H9 (cell line): ENCODE data around the gene MORF4L1. TPM values are rescaled to one million over a fixed set of nuclear protein-coding genes. Genes with fewer than 3 reads are reported as not detected.

Source experiments
- DNase-seq: peaks from one replicate; pipeline ENCODE4 v3.0.0-alpha.2; 2017
- H2AFZ ChIP-seq: one replicate; pipeline ENCODE4 v1.6.1; 2013; ENCODE audit warnings: mild to moderate bottlenecking, low read length, control low read depth, moderate library complexity
- H2AK5ac ChIP-seq: 2 replicates; pipeline ENCODE4 v1.6.1; 2013; ENCODE audit warnings: low read length, control low read depth, mixed read lengths; ENCODE audit not compliant: insufficient read length
- H2BK120ac ChIP-seq: one replicate; pipeline ENCODE4 v1.6.1; 2013; ENCODE audit warnings: low read depth, mild to moderate bottlenecking, low read length, control low read depth, inconsistent platforms; ENCODE audit not compliant: poor library complexity, severe bottlenecking
- H2BK12ac ChIP-seq: 2 replicates; pipeline ENCODE4 v1.6.1; 2013; ENCODE audit warnings: low read length, control low read depth, mixed read lengths, low read depth; ENCODE audit not compliant: insufficient read length
- H2BK15ac ChIP-seq: 2 replicates; pipeline ENCODE4 v1.6.1; 2013; ENCODE audit warnings: low read depth, low read length, control low read depth
- H2BK20ac ChIP-seq: one replicate; pipeline ENCODE4 v1.6.1; 2013; ENCODE audit warnings: low read depth, mild to moderate bottlenecking, low read length, control low read depth, inconsistent platforms; ENCODE audit not compliant: poor library complexity, severe bottlenecking
- H2BK5ac ChIP-seq: 2 replicates; pipeline ENCODE4 v1.6.1; 2013; ENCODE audit warnings: low read length, control low read depth, mixed read lengths; ENCODE audit not compliant: insufficient read length
- H3K14ac ChIP-seq: 2 replicates; pipeline ENCODE4 v1.6.1; 2013; ENCODE audit warnings: low read length, control low read depth; ENCODE audit not compliant: insufficient read depth
- H3K18ac ChIP-seq: 2 replicates; pipeline ENCODE4 v1.6.1; 2013; ENCODE audit warnings: low read depth, mild to moderate bottlenecking, mixed read lengths, low read length, control low read depth; ENCODE audit not compliant: insufficient read length
- H3K23ac ChIP-seq: 2 replicates; pipeline ENCODE4 v1.6.1; 2013; ENCODE audit warnings: low read length, control low read depth, mixed read lengths, low read depth; ENCODE audit not compliant: insufficient read length
- H3K23me2 ChIP-seq: 2 replicates; pipeline ENCODE4 v1.6.1; 2013; ENCODE audit warnings: low read depth, mild to moderate bottlenecking, mixed read lengths, low read length, control low read depth; ENCODE audit not compliant: insufficient read length, poor library complexity, severe bottlenecking
- H3K27ac ChIP-seq: 2 replicates; pipeline ENCODE4 v1.5.1; 2013; ENCODE audit warnings: low read length, control low read depth, mixed read lengths, low read depth; ENCODE audit not compliant: insufficient read length
- H3K27me3 ChIP-seq: 2 replicates; pipeline ENCODE4 v1.6.1; 2013; ENCODE audit warnings: low read length, control low read depth, inconsistent platforms; ENCODE audit not compliant: insufficient read depth
- H3K4ac ChIP-seq: 2 replicates; pipeline ENCODE4 v1.6.1; 2013; ENCODE audit warnings: low read depth, mild to moderate bottlenecking, control low read depth, inconsistent platforms, low read length, moderate library complexity
- H3K4me1 ChIP-seq: 2 replicates; pipeline ENCODE4 v1.6.1; 2013; ENCODE audit warnings: low read length, control low read depth, inconsistent platforms; ENCODE audit not compliant: insufficient read depth
- H3K4me2 ChIP-seq: 2 replicates; pipeline ENCODE4 v1.6.1; 2013; ENCODE audit warnings: low read length, control low read depth, mixed read lengths; ENCODE audit not compliant: insufficient read length, insufficient read depth
- H3K56ac ChIP-seq: 2 replicates; pipeline ENCODE4 v1.6.1; 2013; ENCODE audit warnings: low read depth, mild to moderate bottlenecking, mixed read lengths, low read length, control low read depth; ENCODE audit not compliant: insufficient read length
- H3K79me1 ChIP-seq: 2 replicates; pipeline ENCODE4 v1.6.1; 2013; ENCODE audit warnings: low read depth, mild to moderate bottlenecking, moderate library complexity, low read length, control low read depth, inconsistent platforms; ENCODE audit not compliant: insufficient read depth, poor library complexity, severe bottlenecking
- H3K79me2 ChIP-seq: 2 replicates; pipeline ENCODE4 v1.6.1; 2013; ENCODE audit warnings: low read length, control low read depth, inconsistent platforms; ENCODE audit not compliant: insufficient read depth
- H3K9ac ChIP-seq: 2 replicates; pipeline ENCODE4 v1.6.1; 2013; ENCODE audit warnings: low read length, control low read depth, mixed read lengths; ENCODE audit not compliant: insufficient read length; ENCODE audit errors: extremely low read depth
- H3K9me3 ChIP-seq: one replicate; pipeline ENCODE4 v1.6.1; 2013; ENCODE audit warnings: low read depth, low read length, inconsistent platforms; ENCODE audit not compliant: control insufficient read depth
- H3T11ph ChIP-seq: one replicate; pipeline ENCODE4 v1.6.1; 2013; ENCODE audit warnings: mild to moderate bottlenecking, low read length, control low read depth, inconsistent platforms
- H4K20me1 ChIP-seq: one replicate; pipeline ENCODE4 v1.6.1; 2013; ENCODE audit not compliant: control insufficient read depth, insufficient read length, insufficient read depth
- H4K5ac ChIP-seq: 2 replicates; pipeline ENCODE4 v1.6.1; 2013; ENCODE audit warnings: low read depth, mild to moderate bottlenecking, mixed read lengths, low read length, control low read depth; ENCODE audit not compliant: insufficient read length
- H4K8ac ChIP-seq: replicated peaks from 2 replicates; pipeline ENCODE4 v1.6.1; 2013; ENCODE audit warnings: low read length, control low read depth, mixed read lengths, low read depth; ENCODE audit not compliant: insufficient read length
- H4K91ac ChIP-seq: 2 replicates; pipeline ENCODE4 v1.6.1; 2013; ENCODE audit warnings: low read depth, mild to moderate bottlenecking, moderate library complexity, mixed read lengths, low read length, control low read depth; ENCODE audit not compliant: insufficient read length
- H3K27ac Mint-ChIP-seq, 3 experiments: 2 replicates in 2 of 3; 3 replicates in 1 of 3; pipeline ENCODE4 v1.8.0; 2020 to 2021; ENCODE audit warnings: mixed read lengths in 3 of 3, mild to moderate bottlenecking in 1 of 3, moderate library complexity in 1 of 3
- H3K27me3 Mint-ChIP-seq: 2 replicates; pipeline ENCODE4 v1.8.0; 2021; ENCODE audit warnings: low read depth, mild to moderate bottlenecking, moderate library complexity, mixed read lengths
- H3K36me3 Mint-ChIP-seq, 3 experiments: 2 replicates in 2 of 3; 3 replicates in 1 of 3; pipeline ENCODE4 v1.8.0; 2020 to 2021; ENCODE audit warnings: low read depth in 3 of 3, mixed read lengths in 3 of 3; ENCODE audit not compliant: insufficient read depth in 1 of 3
- H3K4me1 Mint-ChIP-seq, 2 experiments: 2 replicates each; pipeline ENCODE4 v1.8.0; 2020; ENCODE audit warnings: mixed read lengths in 2 of 2
- H3K4me3 Mint-ChIP-seq, 2 experiments: 2 replicates in 1 of 2; 3 replicates in 1 of 2; pipeline ENCODE4 v1.8.0; 2020 to 2021; ENCODE audit warnings: mild to moderate bottlenecking in 2 of 2, mixed read lengths in 2 of 2, moderate library complexity in 1 of 2
- H3K9me3 Mint-ChIP-seq, 2 experiments: 2 replicates in 1 of 2; 3 replicates in 1 of 2; pipeline ENCODE4 v1.8.0; 2020; ENCODE audit warnings: mild to moderate bottlenecking in 2 of 2, mixed read lengths in 2 of 2, moderate library complexity in 1 of 2
- CTCF ChIP-seq: fragments of 200-600 bp; sonication (generic); conservative IDR thresholded peaks from 3 replicates; pipeline ENCODE4 v1.8.0; 2021; ENCODE audit warnings: antibody characterized with exemption, mild to moderate bottlenecking
- WGBS: extraction: QIAGEN DNeasy Blood & Tissue Kit; methylation state at CpG from one replicate; pipeline ENCODE4 v1.1.7; 2013; ENCODE audit warnings: missing lambda C conversion rate, low lambda C conversion rate, mixed read lengths; ENCODE audit not compliant: insufficient read length; ENCODE audit errors: extremely low coverage; 5-methylcytosine and 5-hydroxymethylcytosine counted together
- total RNA-seq: library from RNA; stranded (reverse); gene quantifications from 2 replicates; pipeline ENCODE4 v1.2.1, GENCODE V29; 2021

MORF4L1 gene
- total RNA-seq, 1 experiment from 2014 or later = 544 TPM

- H3K4me2 ChIP-seq = no peak overlapping the region
- no peak overlapping the region for H3K23ac ChIP-seq
- no peak overlapping the region for H3T11ph ChIP-seq
- H4K5ac ChIP-seq = no peak overlapping the region
- no peaks in the 10 kb centered on the region for H3K27me3 ChIP-seq
- no peak for TF ChIP-seq CTCF
- H3K9me3 ChIP-seq = no peaks in the 10 kb centered on the region
- H3K23me2 ChIP-seq = no peaks in the 10 kb centered on the region
- no peak overlapping the region for H2BK5ac ChIP-seq
- H3K27ac ChIP-seq = no peak overlapping the region
- Mint-ChIP-seq H3K27me3 (no peaks in the 10 kb centered on the region), H3K4me3 (no peak overlapping the region), H3K9me3 (no peaks in the 10 kb centered on the region), H3K27ac (no peak overlapping the region), H3K36me3 (peaks cover 61 to 95% (median 94%) of the 10 kb centered on the region in 3 experiments), H3K4me1 (peaks cover 0 to 2% of the 10 kb centered on the region in 2 experiments; a peak in 1 of 4 replicates)
- peaks cover 10% of the 10 kb centered on the region for H3K79me1 ChIP-seq
- H2AK5ac ChIP-seq = no peak overlapping the region
- H2BK20ac ChIP-seq = no peak overlapping the region
- no peaks in the 10 kb centered on the region for H3K4me1 ChIP-seq
- no peak for DNase-seq
- no peak overlapping the region for H4K8ac ChIP-seq
- WGBS = no CpG with 5 or more reads among the region's 4 CpGs
- no peak overlapping the region for H2BK15ac ChIP-seq
- H2AFZ ChIP-seq = no peak overlapping the region
- no peak overlapping the region for H3K18ac ChIP-seq
- H2BK120ac ChIP-seq = no peak overlapping the region
- no peak overlapping the region for H2BK12ac ChIP-seq
- H3K4ac ChIP-seq = no peak overlapping the region
- no peak overlapping the region for H4K91ac ChIP-seq
- H3K9ac ChIP-seq = no peak overlapping the region
- peaks cover 5% of the 10 kb centered on the region; the same call in 1 of the 2 replicates for H3K79me2 ChIP-seq
- H4K20me1 ChIP-seq = no peaks in the 10 kb centered on the region
- H3K14ac ChIP-seq = no peak overlapping the region
- H3K56ac ChIP-seq = no peak overlapping the region
These were observed 16.3 kb downstream of the MORF4L1 start for GRCh38 chr15:78889000-78889399.
